DMS114 treated with DMSO at 0.1 percent for 48 hours (cell line): ENCODE measurements around the gene TMCO6.

Experiments
- DNase-seq: peaks from one replicate; lab custom pipeline; 2025; ENCODE audit not compliant: unreplicated experiment; lab: John Stamatoyannopoulos, UW

Gene TMCO6

DNA sequence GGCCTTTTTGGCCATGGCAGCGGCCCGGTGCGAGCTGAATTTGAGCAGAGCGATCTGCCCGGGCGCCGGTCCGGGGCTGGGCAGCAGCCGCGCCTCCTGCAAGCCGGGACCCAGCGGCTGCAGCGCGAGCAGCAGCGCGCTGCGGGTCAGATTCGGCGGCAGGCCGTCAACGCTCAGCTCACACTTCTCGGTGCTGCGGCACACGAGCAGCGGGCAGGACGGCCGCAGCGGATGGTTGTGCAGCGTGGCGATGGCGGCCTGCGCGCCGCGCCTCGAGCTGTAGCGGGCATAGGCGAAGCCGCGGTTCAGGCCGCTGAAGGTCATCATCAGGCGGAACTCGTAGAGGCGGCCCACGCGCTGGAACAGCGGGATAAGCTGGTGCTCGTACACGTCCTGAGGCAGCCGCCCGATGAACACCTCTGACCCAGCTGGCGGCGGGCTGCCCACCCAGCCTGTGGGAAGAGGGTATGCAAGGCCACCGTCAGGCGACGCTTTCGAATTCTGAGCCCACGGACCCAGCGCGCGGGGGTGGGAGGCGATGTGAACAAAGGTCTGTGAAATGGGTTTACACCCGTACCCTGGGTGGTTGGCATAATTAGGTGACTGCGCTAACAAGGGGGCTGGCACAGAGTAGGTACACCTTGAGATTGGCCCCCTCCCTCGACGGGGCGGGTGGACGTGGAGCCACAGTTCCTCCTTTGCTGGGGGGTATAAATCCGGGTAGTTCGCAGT is 33.4 kb downstream of the TMCO6 start:
- no peak for DNase-seq

DNA sequence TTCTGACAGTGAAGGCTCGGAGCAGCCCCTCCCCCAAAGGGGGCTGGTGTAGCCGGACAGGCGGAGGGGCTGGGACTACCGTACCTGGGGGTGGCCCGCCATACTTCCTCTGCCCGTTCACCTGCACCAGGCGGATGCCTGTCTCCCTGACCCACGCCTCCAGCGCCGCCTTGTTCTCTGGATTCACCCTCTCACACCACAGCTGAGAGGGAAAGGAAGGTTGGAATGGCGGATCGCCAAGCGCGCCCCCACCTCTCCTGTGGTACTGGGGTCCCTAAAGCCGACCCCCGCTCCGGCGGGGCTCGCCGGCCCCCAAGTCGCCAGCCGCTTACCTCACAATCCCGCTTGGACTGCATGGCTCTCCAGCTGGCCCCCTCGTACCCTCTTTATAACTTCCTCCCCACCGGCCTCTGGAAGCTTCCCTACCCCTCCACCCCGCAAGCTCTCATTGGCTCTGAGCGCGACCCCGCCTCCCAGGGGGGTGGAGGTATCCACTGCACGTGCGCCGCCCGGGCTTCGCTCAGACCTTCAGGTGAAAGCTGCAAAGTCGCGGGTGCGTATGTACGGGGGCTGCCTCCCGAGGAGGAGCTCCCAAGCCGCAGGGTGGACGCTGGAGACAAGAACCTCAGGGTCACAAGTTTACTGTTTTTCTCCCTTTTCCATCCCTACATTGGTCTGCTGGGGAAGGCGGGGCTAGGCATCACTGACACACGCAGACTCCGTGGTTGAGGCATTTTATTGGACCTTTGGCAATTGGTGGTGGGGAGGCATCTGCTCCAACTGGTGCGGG is 34.1 kb downstream of the TMCO6 start, which contains the start of gene DND1:
Gene DND1 (minus strand): TSS at position 390 of the 790 bp plus-strand sequence. CDS start 34 bp downstream, at position 356.
- DNase-seq, result no peak

- DNase-seq, result no peak
Measured at GRCh38 chr5:140674211-140674610, 35.0 kb downstream of the TMCO6 start.

- DNase-seq, result no peak
Measured at GRCh38 chr5:140674629-140675028, 35.4 kb downstream of the TMCO6 start.

DNA sequence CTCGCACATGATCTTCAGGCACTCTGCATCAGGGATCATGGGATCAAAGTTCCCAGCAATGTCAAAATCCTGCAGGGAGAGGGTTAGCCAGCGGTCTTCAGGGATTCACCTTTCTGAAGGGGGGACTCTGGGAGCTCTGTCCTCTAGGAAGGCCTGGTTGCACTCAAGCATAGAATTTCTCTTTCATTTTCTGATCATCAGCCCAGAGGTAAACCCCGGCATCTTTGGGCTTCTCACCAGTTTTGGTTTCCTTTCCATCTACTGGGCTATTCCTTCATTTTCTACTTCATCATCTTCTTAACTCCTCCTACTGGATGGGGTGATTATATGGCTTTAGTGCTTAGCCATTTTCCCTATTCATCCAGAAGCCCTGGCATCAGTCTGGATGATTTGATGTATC is 38.7 kb downstream of the TMCO6 start:
- no peak for DNase-seq

GRCh38 chr5:140678993-140679392 is 39.7 kb downstream of the TMCO6 start:
- DNase-seq, result no peak

GRCh38 chr5:140690376-140690932 is 51.2 kb downstream of the TMCO6 start:
- DNase-seq, result no peak

GRCh38 chr5:140690941-140691924 is 52.0 kb downstream of the TMCO6 start, which contains the start of the genes HARS1 and HARS2:
Gene HARS1 (minus strand): TSS chr5:140691370. CDS start chr5:140691304, 66 bp downstream.
Gene HARS2 (plus strand): TSS chr5:140691455. CDS start chr5:140691649, 194 bp downstream.
- DNase-seq, result peak; percentile 90

GRCh38 chr5:140694276-140694675 is 55.0 kb downstream of the TMCO6 start:
- DNase-seq, result no peak
